ENCODE measurements around the gene MYRIP.

MYRIP gene

DNA sequence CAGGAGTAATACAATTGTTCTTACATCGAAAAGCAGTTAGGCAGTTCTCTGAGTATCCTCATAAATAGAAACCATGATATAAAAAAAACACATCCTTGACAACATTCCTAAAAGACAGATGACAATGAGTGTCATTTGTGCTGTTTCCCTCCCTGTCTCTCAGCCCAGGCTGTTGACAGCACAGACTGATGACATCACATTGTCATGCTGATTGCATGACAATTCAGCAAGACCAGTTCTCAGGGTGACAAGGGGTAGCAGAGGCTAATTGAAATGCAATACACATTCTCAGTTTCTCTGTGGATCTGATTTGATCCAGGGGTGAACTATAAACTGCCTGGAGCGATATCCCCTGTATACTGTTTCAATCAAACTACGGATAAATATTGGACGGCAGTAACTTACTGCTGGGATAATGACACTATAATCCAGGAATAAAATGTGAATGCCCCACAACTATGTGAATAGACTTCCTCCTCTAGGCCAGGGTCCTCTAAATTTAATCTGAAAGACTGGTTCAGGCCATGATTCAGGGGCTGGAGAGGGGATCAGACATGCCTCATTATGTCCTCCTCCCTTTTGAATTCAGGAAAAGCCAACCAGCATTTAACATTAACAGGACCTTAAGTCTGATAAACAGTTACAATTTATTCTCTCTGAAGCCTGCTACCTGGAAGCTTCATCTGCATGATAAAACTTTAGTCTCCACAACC, 483.4 kb downstream of the MYRIP start:
- TF ChIP-seq, protein P1, sequence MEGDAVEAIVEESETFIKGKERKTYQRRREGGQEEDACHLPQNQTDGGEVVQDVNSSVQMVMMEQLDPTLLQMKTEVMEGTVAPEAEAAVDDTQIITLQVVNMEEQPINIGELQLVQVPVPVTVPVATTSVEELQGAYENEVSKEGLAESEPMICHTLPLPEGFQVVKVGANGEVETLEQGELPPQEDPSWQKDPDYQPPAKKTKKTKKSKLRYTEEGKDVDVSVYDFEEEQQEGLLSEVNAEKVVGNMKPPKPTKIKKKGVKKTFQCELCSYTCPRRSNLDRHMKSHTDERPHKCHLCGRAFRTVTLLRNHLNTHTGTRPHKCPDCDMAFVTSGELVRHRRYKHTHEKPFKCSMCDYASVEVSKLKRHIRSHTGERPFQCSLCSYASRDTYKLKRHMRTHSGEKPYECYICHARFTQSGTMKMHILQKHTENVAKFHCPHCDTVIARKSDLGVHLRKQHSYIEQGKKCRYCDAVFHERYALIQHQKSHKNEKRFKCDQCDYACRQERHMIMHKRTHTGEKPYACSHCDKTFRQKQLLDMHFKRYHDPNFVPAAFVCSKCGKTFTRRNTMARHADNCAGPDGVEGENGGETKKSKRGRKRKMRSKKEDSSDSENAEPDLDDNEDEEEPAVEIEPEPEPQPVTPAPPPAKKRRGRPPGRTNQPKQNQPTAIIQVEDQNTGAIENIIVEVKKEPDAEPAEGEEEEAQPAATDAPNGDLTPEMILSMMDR (IDR thresholded peaks at IDR 0.05; ENCODE audit: low read depth, low read length), result no peak
- H3K4me3 ChIP-seq (replicated peaks in 1 of 2; ENCODE audit: low read depth in 2 of 2, low read length in 2 of 2), result no peak overlapping the region
- no peak for DNase-seq (ENCODE audit: low read depth in 2 of 2)

- no peak for DNase-seq (ENCODE audit: low read depth in 2 of 2)
- TF ChIP-seq, protein P1 (IDR thresholded peaks at IDR 0.05; ENCODE audit: low read depth, low read length), result no peak
- H3K4me3 ChIP-seq (replicated peaks in 1 of 2; ENCODE audit: low read depth in 2 of 2, low read length in 2 of 2), result no peak overlapping the region
Measured at GRCh38 chr3:40294434-40294833, 485.0 kb downstream of the MYRIP start.

- TF ChIP-seq, protein P1 (IDR thresholded peaks at IDR 0.05; ENCODE audit: low read depth, low read length), result no peak
- H3K4me3 ChIP-seq (replicated peaks in 1 of 2; ENCODE audit: low read depth in 2 of 2, low read length in 2 of 2), result no peak overlapping the region
- no peak for DNase-seq (ENCODE audit: low read depth in 2 of 2)
Measured at GRCh38 chr3:40298075-40298474, 488.7 kb downstream of the MYRIP start.

GRCh38 chr3:40299130-40299720, 489.8 kb downstream of the MYRIP start:
- TF ChIP-seq, protein P1 (IDR thresholded peaks at IDR 0.05; ENCODE audit: low read depth, low read length), result no peak
- H3K4me3 ChIP-seq (replicated peaks in 1 of 2; ENCODE audit: low read depth in 2 of 2, low read length in 2 of 2), result no peak overlapping the region
- no peak for DNase-seq (ENCODE audit: low read depth in 2 of 2)

DNA sequence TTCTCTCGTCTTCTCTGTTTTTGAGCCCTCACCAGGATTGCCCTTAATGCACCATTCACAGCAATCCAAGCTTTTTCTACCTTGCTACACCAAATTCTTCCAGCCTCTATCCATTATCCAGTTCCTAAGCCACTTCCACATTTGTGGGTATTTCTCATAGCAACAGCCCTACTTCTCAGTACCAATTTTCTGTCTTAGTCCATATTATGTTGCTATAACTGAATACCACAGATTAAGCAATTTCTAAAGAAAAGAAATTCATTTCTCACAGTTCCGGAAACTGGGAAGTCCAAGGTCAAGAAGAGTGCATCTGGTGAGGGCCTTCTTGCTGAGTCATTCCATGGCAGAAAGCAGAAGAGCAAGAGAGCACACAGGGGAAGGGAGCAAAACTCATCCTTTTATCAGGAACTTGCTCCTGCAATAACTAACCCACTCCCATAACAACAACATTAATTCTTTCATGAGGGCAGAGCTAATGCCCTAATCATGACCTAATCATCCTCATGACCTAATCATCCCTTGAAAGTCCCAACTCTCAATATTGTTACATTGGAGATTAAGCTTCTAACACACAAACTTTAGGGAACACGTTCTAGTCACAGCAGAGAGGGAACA, 490.4 kb downstream of the MYRIP start:
- peak; percentile 88 to 89 for DNase-seq (ENCODE audit: low read depth in 2 of 2)
- no peak overlapping the region for H3K4me3 ChIP-seq (replicated peaks in 1 of 2; ENCODE audit: low read depth in 2 of 2, low read length in 2 of 2)
- TF ChIP-seq, protein P1 (IDR thresholded peaks at IDR 0.05; ENCODE audit: low read depth, low read length), result no peak

DNA sequence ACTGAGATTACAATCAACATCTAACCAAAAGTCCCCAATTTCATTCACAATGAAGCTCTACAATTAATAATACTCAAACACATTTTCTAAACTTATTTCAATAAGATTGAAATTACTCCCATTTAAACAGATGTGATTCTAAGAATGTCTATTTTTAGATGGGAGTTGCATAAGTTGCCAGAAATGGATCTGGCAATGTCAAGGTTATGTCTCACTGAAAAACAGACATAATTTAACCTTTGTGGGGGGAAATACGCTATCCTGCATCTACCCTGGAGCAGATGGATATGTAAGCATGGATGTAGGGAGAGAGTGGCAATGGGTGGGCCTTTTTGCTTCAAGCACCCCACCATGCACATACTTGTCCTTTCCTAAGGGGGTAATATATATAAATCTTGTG, 493.4 kb downstream of the MYRIP start:
- TF ChIP-seq, protein P1 (IDR thresholded peaks at IDR 0.05; ENCODE audit: low read depth, low read length), result no peak
- DNase-seq (ENCODE audit: low read depth in 2 of 2), result peak in 1 of 2 donors; percentile 22
- H3K4me3 ChIP-seq (replicated peaks in 1 of 2; ENCODE audit: low read depth in 2 of 2, low read length in 2 of 2), result no peak overlapping the region

All from cardiac fibroblast (primary cell).